ENCODE results near the gene TMEM220.

Gene TMEM220

GRCh38 chr17:10729334-10730193 is at the start of gene TMEM220:
Gene TMEM220, minus strand, starts transcription at chr17:10730023. Its CDS starts 172 bp downstream, at chr17:10729851.
- DNase-seq = peak; percentile 72

DNA sequence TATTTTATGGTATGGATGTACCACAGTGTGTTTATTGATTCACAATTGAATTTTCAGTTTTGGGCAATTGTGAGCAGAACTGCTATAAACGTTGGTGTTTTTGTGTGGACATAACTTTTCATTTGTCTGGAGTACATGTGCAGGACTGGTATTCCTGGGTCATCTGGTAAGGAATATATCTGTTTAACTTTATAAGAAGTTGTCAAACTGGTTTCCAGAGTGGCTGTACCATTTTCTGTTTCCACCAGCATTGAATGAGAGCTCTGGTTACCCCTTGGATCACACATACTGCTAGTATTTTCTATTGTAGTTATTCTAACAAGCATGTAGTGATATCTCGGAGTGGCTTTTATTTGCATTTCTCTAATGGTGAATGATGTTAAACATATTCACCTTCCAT is 49.8 kb upstream of the TMEM220 start:
- no peak for DNase-seq

DNA sequence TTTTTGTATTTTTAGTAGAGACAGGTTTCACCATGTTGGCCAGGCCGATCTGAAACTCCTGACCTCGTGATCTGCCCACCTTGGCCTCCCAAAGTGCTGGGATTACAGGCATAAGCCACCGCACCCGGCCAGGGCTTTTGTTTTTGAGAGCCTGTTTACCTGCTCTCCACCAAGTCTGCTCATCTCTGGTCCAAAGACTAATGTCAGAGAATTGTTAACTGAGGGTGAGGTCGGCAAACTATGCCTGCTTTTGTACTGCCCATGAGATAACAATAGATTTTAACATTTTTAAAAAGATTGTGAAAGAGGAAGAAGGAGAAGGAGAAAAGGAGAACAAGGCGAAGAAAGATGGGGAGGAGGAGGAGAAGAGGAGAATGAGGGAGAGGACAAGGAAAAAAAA is 48.1 kb upstream of the TMEM220 start:
- DNase-seq = no peak

DNA sequence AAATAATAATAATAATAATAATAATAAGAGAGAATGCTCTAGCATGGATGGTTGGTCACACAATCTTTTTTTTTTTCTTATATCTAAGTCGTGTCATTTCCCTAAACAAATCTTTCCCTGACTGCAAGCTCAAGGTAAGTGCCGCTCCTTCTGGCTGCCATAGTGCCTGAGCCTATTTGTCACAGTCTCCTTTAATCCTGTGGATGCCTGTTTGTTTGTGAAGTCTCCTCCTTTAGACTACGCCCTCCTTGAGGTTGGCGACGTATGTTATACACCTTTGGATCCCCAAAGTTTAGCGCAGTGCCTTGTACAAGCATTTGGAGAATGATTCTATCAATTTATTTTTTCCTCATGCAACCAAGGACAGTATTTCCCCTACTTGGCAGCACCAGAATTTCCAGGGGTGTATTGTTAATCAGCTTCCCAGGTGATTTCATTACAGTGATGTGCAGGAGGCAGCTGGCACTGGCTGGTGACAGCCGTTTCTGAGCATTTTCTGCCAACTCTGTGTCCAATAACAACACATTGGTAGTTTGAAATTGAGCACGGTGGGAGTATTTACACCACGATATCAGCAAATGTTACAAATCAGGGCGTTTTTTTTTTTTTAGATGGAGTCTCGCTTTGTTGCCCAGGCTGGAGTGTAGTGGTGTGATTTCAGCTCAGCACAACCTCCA is 47.4 kb upstream of the TMEM220 start:
- no peak for DNase-seq

DNA sequence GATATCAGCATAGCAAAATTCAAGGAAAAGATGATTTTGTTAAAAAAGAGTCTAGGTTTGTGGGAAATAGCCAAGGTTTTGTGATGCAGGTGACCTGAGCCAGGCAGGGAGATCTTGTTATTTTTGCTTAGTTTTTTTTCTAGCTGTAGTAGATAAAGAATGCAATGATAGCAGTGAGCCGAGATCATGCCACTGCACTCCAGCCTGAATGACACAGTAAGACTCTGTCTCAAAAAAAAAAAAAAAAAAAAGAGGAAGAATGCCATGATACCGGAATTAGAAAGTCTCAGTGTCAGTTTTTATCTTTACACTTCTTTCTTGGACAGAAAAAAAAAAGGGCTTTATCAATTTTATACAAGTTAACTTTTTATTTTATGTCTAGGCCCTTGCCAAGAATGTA is 46.6 kb upstream of the TMEM220 start:
- no peak for DNase-seq

DNA sequence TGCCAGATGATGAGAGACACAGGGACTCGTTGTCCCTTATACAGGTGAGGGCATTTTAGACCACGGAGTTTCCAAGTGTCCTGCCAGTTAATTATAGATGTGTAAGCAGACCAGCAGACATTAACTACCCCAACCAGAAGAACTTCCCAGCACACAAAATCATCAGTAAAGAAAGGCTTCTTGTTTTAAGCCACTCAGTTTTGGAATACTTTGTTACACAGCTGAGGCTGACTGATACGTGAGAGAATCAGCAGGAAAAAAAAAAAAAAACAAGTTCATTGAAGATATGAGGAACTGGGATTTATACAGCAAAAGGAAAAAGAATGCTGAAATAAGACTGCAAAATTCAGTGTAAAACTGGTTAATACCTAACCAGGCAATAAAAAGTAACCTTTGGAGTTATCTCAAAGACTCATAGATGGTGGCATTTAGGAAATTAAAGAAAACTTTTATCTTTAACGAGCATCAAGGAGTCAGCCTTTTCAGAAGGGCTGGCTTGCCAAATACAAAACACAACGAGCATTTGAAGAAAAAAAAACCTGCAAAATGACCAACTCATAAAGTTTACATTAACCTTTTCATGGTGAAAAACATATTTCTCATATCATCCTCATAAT is 46.0 kb upstream of the TMEM220 start:
- no peak for DNase-seq

GRCh38 chr17:10775058-10775457 is 45.2 kb upstream of the TMEM220 start:
- DNase-seq = no peak

DNA sequence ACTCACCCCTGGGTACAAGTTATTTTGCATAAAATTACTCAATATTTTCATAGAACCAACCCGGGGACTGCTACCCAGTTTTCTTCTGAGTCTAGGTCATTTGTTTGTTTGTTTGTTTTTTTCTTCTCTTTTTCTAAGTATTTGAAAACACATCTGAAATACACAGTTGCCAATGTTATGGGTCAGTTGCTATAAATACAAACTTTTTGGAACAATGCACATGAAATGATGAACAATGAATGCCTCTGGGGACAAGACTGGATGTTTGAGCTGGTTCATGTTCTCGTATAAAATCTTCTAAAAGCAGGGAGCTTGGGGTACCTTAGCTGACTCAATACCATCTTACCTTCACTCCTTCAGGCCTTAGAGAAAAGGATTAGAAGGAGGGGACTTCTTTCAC is 43.6 kb upstream of the TMEM220 start:
- no peak for DNase-seq

DNA sequence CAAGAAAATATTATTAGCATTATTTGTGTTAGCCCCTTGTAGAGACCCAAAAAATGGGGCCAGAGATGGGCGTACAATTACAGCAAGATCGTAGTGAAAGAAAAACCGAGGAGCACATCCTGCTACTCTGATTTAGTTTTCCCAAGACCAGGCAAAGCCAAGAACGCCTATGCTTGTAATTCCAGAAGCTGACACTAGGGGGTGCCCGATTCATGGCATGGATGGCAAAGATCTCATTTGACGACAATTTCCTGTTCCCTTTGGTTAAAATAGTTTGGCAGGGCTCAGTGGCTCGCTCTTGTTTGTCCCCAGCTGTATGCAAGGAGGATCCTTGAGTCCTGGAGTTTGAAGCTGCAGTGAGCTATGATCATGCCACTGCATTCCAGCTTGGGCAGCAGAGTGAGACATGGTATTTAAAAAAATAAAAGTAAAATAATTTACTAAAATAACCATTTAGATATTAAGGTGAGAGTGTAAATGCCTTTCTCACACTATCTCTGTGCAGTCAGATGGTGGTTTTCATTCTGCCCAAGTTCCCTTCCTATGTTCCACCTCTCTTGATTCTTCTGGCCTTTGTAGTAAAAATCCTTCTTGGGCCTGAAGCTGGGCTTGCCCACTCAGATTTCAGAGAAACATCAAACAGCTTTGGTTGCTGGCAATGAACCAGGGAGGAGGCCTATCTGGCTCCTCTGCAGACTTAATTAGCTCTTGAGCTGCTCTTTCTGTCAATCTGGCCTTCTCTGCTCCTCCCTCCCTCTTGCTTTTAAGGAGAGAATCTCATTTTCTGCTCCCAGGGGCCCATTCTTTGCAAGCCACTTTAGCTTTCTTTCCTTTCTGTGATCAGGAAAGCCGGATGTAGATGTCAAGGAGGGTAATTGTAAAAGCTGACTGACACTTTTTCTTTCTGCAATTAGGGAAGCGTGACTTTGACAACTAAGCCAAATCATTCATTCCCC is 42.9 kb upstream of the TMEM220 start:
- peak; percentile 65 for DNase-seq

DNA sequence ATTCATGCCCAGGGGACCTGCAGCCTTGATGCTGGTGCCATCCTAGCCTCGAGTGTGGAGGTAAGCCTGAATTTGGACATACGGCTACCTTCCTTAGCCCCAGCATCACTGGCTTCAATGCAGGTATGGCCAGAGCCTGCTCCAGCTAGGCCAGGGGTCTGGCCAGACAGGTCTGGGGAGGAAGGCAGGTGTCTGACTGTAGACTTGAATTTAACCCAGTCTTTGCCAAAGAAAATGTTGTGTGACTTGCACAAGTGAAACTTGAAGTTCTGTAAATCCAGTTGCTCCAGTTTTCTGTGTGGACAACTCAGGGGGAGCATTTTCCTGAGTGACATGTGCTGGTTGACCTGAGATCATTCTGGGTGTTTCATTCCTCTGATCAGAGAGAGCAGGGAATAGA is 41.3 kb upstream of the TMEM220 start:
- no peak for DNase-seq

DNA sequence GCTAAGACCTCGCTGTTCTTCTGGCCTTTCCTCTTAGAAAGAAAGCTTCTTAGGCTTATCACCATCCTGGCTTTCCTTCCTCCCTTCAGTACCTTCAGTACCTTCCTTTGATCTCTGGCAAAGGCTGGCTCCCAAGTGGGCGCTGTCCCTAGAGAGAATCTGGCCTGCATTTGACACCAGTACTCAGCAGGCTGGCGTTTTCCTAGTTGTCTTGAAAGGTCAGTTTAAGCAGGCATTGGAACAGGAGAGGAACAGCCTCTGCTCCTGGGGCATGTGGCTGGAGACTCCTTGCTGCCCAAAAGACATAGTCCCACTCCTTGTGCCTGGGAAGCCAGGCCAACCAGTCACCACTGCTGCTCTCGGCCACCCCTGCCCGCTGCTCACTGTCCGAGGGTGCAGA is 40.0 kb upstream of the TMEM220 start:
- no peak for DNase-seq

GRCh38 chr17:10768750-10769251 is 39.0 kb upstream of the TMEM220 start:
- DNase-seq = no peak

DNA sequence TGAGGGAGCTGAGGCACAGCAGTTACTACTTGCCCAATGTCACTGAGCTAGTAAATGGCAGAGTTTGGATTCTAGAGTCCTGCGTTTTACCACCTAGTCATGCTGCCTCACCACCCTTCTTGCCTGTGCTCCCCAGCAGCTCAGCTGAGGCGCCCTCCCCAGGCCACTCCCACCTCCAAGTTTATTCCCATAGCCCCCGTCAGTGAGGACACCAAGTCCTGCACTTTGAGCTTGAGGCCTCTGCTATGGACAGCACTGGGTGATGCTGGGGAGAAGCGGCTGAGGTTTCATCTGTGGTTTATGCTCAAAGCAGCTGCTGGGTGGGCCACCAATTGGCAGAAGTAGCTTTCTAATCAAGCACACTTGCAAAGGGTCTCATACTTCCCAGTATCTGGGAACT is 37.4 kb upstream of the TMEM220 start:
- DNase-seq = no peak

- no peak for DNase-seq
Observed at GRCh38 chr17:10762037-10762436, 32.2 kb upstream of the TMEM220 start.

DNA sequence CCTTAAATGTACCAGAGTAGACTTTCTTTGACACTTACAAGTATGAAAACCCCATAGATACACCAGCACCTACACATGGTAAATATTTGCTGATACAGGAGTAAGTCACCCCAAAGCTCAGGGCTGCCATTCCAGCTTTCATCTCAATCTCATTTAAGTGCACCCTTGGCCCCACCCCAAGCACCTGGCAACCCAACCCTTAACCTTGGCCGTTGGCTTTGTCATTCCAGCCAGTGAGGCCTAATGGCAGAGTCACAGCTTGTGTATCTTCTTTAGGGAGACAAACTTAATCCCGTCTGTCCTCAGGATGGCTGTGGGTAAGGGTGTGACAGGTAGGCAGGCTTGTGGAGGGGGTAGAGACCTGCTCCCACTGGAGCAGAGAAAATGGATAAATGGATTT is 31.5 kb upstream of the TMEM220 start:
- DNase-seq = no peak

- peak; percentile 22 for DNase-seq
Observed at GRCh38 chr17:10758062-10758461, 28.2 kb upstream of the TMEM220 start.

DNA sequence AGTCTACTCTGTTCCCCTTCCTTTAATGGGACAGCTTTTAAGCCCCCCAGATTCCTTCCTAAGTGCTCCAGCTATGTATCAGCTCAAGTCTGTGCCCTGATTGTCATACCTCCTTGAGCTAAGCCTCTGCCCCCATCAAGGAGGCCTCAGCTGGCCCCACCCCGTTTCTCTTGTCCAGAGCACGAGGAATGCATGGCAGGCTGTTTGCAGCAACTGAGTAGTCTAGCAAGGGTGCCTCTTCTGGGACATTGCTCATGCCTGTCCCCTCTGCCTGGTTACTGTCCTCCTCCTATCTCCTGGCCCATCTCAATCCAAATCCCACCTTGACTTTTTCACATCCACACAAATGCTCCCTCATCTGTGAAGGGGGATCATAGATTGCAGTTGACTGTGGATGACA is 27.8 kb upstream of the TMEM220 start:
- DNase-seq = peak; percentile 19

GRCh38 chr17:10757067-10757466 is 27.2 kb upstream of the TMEM220 start:
- no peak for DNase-seq

DNA sequence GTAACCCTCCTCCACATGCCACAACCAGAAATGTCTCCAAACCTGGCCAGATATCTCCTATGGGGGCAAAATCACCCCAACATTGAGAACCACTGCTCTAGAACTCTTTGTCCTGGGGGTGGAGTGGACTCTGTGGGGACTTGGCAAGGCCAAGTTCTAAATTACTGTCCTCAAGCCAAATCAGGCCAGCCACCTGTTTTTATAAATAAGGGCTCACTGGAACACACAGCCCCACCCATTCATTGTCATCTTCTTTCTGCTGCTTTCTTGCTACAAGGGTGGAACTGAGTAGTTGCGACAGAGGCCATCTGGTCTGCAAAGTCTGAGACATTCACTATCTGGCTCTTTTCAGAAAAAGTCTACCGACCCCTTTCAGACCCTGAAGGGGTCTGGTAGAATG is 26.8 kb upstream of the TMEM220 start:
- no peak for DNase-seq

- DNase-seq = no peak
Observed at GRCh38 chr17:10756185-10756584, 26.4 kb upstream of the TMEM220 start.

DNA sequence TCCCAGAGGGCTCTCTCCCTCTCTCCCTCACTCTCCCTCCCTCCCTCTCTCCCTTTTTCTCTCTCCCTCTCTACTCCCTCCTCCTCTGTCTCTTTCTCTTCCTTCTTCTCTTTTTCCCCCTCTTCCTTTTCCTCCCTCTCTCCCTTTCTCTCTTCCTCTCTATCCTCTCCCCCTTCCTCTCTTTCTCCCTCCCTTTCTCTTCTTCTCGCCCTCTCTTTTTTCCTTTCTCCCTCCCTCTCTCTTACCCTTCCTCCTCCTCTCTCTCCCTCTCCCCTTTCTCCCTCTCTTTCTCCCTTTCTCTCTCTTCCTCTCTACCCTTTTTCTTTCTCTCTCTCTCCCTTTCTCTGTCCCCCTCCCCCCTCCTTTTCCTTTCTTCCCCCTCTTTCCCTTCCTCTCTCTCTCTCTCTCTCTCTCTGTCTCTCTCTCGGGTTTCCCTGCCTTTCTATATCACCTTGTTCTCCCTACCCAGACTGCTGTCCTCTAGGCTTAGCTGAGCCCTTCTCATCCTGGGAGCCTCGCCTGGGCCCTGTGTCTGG is 25.8 kb upstream of the TMEM220 start:
- DNase-seq = no peak

- DNase-seq = no peak
Observed at GRCh38 chr17:10754861-10755591, 25.2 kb upstream of the TMEM220 start.

Measured in activated effector memory CD4-positive, alpha-beta T cell treated with anti-CD3 and anti-CD28 coated beads, Interleukin-2, amount 50 U/mL, for 16 hours (primary cell).